NB4 (cell line): ENCODE data around the gene SDK2.

Source experiments
- CTCF ChIP-seq: IDR thresholded peaks from one replicate; pipeline ENCODE4 v1.5.1; 2012; ENCODE audit warnings: low read depth, low read length
- MAX ChIP-seq: IDR thresholded peaks from 2 replicates; pipeline ENCODE4 v1.6.1; 2011; ENCODE audit warnings: low read depth, low read length
- MYC ChIP-seq: IDR thresholded peaks from 2 replicates; pipeline ENCODE4 v1.6.1; 2011; ENCODE audit warnings: low read depth, low read length
- POLR2A ChIP-seq: IDR thresholded peaks from 2 replicates; pipeline ENCODE4 v1.6.1; 2011; ENCODE audit warnings: mild to moderate bottlenecking; ENCODE audit not compliant: insufficient read length; ENCODE audit errors: extremely low read depth

GRCh38 chr17:73360961-73361761 lies 283.1 kb downstream of the SDK2 start:
- TF ChIP-seq MYC (no peak), CTCF (no peak), POLR2A (no peak), MAX (no peak)
